NCI-H446 (cell line): Measurements from ENCODE around the gene TXNRD2.
"Not testable (repeated sequence)": the region's sequence is repeated elsewhere in the genome, so short reads cannot be mapped to it uniquely, and the experiment has no call there.

Experiments
- DNase-seq, 2 experiments: peaks; one replicate each; lab custom pipeline; 2025; lab: John Stamatoyannopoulos, UW

Gene TXNRD2

GRCh38 chr22:19888131-19888746, 53.4 kb downstream of the TXNRD2 start:
- DNase-seq, result no peak

- no peak for DNase-seq
Observed at GRCh38 chr22:19887256-19887985, 54.2 kb downstream of the TXNRD2 start.

- no peak for DNase-seq
Observed at GRCh38 chr22:19886605-19887255, 54.9 kb downstream of the TXNRD2 start.

GRCh38 chr22:19885841-19886592, 55.6 kb downstream of the TXNRD2 start:
- DNase-seq, result no peak

- DNase-seq, result no peak
Observed at GRCh38 chr22:19884954-19885751, 56.5 kb downstream of the TXNRD2 start.

GRCh38 chr22:19884161-19884953, 57.3 kb downstream of the TXNRD2 start:
- DNase-seq, result no peak

- not testable (repeated sequence) for DNase-seq
Observed at GRCh38 chr22:19883446-19883845, 58.2 kb downstream of the TXNRD2 start.

GRCh38 chr22:19882446-19883381, 58.9 kb downstream of the TXNRD2 start:
- no peak for DNase-seq

- DNase-seq, result no peak
Observed at GRCh38 chr22:19880786-19881569, 60.6 kb downstream of the TXNRD2 start.

- DNase-seq, result no peak
Observed at GRCh38 chr22:19879992-19880785, 61.4 kb downstream of the TXNRD2 start.

- DNase-seq, result no peak
Observed at GRCh38 chr22:19879643-19879991, 62.0 kb downstream of the TXNRD2 start.

GRCh38 chr22:19879246-19879570, 62.4 kb downstream of the TXNRD2 start:
- no peak for DNase-seq

GRCh38 chr22:19878461-19879245, 63.0 kb downstream of the TXNRD2 start:
- DNase-seq, result no peak

- no peak for DNase-seq
Observed at GRCh38 chr22:19877626-19878339, 63.8 kb downstream of the TXNRD2 start.

- DNase-seq, result no peak
Observed at GRCh38 chr22:19876941-19877625, 64.5 kb downstream of the TXNRD2 start.

GRCh38 chr22:19876314-19876940, 65.2 kb downstream of the TXNRD2 start:
- DNase-seq, result no peak
